ENCODE measurements around the gene OPCML.

OPCML gene

DNA sequence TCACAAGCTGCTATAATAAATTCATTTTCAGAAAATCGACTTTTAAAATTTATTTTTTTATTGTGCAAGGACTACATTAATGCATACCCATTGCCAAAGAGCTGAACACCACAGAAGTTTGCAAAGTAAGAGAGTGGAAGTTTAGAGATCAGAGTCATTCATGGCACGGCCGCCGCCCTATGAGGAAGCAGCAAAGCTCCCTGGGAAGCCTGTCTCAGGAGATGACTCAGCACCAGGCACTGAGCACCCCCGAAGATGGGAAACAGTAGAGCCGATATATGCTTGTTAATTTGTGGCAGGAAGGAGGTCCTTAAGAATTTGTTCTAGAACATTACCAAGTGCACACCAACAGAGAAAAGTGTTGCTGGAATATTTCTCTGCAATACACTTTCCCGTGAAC, 693.7 kb downstream of the OPCML start:
- in situ Hi-C loops (cut with MboI; ENCODE audit: low sequenced_read_pairs), result no loop called here

DNA sequence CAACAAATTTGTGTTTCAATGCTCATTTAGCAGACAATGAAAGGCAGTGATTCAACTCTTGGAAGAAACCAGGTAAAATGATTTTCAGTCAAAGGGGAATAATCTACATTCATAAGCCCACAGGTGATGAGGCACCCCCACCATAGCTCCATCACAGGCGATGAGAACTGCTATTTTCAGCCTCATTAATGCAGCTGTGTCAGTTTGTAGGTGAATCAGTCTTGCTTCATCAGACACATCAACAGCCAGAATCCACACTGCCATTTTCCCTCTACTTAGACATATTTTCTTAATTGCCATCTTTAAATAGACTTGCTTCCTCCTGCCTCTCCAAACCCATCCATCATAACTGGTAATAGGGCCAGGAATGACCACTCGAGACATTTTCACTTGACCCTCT, 701.0 kb downstream of the OPCML start:
- in situ Hi-C loops (cut with MboI; ENCODE audit: low sequenced_read_pairs), result no loop called here

DNA sequence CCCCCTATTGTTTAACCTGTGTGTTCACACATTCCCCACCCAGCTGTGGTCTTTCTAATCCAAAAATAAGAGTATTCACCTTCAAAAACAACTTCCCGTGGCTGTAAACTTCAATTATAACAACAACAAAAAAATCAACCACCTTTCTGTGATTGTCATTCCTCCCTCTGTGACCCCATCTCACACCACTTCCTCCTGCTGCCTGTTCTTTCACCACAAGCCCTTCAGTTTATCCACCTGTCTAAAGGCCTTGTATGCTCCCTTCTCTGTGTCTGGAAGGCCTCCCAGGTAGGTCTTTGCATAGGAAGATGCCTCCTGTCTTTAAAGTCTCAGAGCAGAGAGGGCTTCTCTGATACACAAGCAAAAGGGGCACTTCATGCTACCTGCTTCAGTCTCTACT, 707.7 kb downstream of the OPCML start:
- in situ Hi-C loops (cut with MboI; ENCODE audit: low sequenced_read_pairs), result no loop called here

DNA sequence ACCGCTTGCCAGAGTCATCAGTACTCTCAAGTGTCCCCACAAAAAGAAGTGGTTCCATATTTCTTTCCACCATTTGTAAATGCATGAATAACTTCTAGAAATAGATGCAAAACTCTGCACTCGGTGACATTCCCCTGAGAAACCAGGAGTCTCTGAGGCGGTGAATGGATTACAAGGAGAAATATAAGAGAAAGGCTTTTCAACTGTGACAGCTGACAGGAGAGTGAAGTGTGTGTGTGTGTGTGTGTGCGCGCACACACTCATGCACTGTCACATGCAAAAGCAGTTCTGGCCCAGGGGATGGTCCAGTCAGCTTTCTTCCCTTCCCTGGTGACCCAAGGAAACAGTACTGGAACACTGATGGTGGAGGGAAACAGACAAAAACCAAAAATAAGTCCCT, 710.0 kb downstream of the OPCML start:
- in situ Hi-C loops (cut with MboI; ENCODE audit: low sequenced_read_pairs), result no loop called here

DNA sequence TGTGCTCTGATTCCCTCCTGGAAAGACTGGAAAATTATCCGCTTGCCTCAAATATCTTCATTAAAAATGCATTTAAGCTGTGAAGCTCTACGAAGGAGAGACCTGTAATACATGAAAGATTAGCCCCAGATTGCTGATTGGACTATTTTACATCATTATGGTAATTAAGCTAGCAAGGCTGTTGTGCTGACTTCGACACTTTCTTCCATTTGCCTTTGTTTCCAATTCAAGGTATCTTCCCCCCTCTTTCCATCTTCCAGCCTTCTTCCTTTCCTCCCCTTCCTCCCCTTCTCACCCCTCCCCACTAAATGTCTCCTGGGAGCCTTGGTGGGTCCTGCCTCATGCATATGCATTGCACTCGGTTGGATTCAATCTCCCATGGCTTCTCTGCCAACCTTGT, 710.8 kb downstream of the OPCML start:
- in situ Hi-C loops (cut with MboI; ENCODE audit: low sequenced_read_pairs), result no loop called here

DNA sequence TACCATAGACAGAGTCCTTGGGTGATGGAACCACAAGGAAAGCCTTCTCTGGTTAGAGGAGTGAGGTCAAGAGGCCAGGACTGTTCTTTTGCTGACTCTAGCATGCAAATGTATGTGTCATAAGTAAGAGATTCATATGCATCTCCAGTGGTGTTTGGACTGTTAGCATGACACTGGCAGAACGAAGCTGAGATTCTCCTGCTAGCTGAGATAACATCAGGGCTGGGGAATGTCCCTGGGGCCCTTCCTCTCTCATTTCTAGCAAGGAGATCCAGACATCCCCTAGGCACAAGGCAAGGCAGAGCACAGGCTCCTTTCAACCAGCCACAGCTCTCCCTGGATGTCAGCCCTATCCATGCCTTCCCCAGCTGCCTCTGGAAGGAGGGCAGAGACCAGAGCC, 711.3 kb downstream of the OPCML start:
- in situ Hi-C loops (cut with MboI; ENCODE audit: low sequenced_read_pairs), result no loop called here

DNA sequence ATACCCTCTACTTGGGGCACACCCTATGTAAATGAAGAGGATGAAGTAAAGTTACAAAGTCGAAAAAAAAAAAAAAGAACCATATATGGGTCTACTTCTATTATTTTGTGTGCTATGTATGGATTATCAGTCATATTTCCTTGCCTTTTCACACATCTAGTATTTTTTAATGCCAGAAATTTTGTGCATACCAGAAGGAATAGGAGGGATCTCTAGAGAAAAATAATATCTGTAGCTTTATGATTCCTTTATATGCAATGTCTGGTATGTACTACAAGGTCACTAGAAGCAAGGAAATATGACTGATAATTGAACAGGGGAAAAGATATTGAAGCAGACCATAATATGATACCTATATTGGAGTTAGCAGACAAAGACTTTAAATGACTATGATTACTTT, 713.4 kb downstream of the OPCML start:
- in situ Hi-C loops (cut with MboI; ENCODE audit: low sequenced_read_pairs), result no loop called here

DNA sequence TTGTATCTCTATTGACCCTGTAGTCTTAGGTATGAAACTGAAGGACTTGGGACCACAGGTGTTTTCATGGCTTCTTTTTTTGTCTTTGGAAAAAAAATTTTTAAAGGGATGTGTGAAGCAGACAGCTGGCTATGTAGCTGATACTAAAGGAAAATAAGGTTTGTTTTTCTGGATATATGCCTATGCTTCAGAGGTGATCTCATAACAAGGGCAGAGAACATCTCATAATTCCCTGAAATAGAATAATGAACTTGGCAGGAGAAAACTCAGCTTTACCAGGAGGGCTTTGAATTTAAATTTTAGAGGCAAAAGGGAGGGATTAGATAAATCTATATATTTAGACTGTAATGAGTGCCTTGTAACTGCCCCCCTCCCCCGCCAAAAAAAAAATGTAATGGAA, 714.9 kb downstream of the OPCML start:
- in situ Hi-C loops (cut with MboI; ENCODE audit: low sequenced_read_pairs), result no loop called here

DNA sequence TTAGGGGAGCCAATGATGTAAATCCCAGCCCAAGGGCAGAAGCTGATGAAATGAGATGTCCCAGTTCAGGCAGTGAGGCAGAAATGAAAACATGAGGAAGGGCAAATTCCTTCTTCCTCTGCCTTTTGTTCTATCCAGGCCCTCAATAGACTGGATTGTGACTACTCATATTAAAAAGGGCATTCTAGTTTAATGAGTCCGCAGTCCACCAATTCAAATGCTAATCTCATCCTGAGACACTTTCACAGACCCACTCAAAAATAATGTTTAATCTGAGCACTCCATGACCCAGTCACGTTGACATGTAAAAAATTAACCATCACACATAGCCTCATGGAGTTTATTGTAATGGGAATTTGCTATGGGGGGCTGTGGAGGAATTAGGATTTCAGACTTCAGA, 717.9 kb downstream of the OPCML start:
- in situ Hi-C loops (cut with MboI; ENCODE audit: low sequenced_read_pairs), result no loop called here

DNA sequence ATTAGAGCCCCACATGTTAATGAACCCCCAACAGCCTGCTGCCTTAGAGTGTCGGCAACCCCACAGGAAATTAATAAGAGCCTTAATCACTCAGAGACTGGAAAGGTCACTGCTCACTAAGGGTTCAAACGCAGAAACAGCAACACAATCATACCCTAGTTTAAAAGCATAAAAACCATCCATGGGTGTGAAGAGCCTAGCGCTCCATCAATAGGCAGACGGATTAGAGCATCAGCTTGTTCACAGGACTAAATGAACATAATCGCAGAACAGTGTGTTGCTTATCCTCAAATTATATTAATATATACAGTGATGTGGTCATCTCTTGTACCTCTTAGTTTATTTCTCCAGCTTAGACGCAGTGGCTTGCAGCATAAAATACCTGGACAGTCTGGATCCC, 720.7 kb downstream of the OPCML start:
- in situ Hi-C loops (cut with MboI; ENCODE audit: low sequenced_read_pairs), result no loop called here

DNA sequence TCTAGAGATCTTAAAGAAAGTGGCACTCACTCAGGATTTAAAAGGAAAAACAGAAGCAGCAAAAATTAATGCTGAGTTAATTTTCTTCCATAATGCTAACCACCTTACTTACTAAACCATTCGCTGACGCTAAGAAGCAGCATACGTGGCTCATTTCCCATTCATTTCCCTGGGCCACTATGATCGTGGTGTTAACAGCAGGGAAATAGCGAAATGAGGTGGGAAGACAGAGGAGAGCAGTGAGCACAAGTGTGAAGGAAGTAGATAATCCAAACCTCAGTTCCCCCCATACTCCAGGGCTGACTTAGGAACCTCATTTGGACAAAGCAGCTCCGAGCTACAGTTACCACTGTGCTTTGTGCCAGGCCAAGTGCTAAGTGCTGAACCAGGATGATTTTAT, 723.2 kb downstream of the OPCML start:
- in situ Hi-C loops (cut with MboI; ENCODE audit: low sequenced_read_pairs), result no loop called here

DNA sequence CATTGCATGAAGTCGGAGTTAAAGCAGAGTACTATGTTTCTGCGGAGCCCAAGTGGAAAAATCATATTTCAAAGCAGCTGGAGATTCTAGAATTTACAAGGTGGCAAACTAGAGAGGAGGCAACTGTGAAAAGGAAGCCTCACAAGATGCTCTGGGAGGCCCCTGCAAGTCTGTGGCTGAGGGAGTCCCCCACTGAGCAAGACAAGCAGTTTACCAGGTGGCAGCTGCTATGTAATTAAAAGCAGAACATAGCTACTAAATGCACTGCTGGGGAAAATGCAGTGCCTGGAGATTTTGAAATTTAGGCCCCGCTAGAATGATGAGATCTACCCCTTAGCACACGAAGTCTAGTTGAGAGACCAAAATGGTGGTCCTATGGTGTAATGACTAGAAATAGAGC, 728.0 kb downstream of the OPCML start:
- in situ Hi-C loops (cut with MboI; ENCODE audit: low sequenced_read_pairs), result no loop called here

DNA sequence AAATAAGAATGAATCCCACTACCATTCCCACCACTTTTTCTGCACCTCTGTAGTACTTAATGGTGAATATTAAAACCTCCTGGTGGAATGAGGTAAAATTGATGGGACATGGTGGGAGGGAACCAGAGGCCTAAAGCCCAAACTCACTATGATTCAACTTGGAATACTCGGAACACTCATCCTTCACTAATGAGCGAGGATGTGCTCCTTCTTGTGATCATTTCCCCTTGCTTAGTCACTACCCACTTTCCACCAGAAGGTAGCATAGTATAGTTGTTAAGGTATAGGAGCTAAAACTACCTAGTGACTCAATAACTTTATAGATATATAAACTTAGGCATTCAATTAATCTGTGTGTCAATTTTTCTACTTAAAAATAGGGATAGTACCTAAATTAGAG, 728.9 kb downstream of the OPCML start:
- in situ Hi-C loops (cut with MboI; ENCODE audit: low sequenced_read_pairs), result no loop called here

DNA sequence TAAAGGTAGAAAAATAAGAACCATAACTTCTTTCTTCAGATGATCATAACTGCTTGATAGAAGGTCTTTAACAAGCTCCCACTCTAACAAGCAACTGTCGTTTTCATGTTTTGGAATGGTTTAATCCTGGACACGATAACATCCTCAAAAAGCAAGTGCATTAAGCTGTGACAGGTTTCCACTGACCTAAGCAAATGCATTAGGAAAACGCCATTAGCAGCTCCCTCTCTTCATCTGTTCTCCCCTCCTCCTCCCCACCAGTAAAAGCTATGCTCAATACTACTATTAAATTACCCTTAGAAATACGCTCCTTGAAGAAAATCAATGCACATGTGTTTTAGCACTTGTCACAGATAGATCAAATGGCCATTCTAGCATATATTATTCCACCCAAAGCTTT, 729.4 kb downstream of the OPCML start:
- in situ Hi-C loops (cut with MboI; ENCODE audit: low sequenced_read_pairs), result no loop called here

DNA sequence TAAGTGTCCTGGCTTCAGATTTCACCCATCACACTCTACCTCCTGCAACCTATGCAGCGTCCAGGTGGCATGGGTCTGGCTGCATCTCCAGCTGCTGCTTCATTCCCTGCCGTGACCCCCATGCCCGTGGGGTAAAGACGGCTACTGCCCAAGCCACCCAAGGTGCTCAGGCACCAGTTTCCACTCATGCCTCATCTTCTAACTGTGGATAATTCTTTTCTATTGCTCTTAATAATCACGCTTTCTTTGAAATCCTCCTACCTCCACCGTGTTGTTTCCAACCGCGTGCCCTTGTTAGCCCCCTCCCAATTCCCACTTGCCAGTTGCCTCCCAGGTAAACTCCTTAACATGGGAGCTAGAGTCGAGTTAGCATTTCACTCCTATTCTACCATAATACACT, 738.5 kb downstream of the OPCML start:
- in situ Hi-C loops (cut with MboI; ENCODE audit: low sequenced_read_pairs), result no loop called here

DNA sequence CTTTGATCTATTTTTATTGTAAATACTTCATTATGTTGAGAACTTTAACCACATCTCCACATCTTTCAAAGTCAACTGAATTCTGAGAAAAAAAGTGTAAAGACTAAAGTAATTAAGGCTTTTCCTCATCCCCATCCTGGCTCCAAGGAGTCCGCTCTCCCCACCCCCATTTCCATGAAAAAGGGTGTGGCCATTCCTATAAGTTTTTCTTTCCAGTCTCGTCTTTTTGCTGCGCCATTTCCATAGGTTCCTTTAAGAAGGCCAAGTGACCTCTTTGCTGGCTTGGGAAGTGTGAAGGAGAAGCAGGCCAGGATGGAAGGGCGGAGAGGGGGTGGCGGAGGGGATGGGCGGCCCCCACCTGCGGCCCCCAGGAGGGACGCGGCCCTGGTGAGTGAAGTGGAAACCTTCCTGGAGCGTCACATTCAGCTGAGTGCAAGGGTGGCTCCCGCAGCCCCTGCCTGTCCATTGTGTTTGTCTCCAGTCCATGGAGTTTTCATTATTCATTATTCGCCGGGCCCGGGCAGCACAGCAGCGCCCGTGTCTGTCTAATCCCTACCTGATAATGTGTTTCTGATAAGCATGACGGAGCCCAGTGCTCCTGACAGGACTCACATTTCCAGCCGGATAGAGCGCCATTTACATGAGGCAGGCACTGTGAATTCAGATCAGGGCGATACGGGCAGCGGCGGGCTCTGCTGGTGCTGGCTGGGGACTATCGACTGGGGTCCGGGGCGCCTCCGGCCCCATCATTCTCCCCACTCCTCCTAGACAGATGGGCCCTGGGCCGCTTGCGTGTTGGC, 739.8 kb downstream of the OPCML start:
- in situ Hi-C loops (cut with MboI; ENCODE audit: low sequenced_read_pairs), result no loop called here

DNA sequence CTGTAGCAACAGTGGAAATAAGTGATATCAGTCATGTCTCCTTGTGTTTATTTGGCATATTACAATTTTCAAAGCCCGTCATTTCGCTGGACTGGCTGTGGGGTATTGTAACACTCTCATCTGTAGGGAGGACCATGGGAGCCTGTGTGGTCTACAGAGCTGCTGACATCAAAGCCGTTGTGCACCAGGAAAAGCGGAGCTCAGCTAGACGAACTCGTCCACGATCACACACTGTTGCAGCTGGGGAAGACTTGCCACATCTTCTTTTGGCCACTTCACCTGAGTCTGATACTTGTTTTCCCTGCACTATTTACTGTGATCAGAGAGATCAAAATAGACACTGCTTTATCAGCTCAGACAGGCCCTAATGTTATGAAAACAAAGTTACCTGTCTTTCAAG, 741.3 kb downstream of the OPCML start:
- in situ Hi-C loops (cut with MboI; ENCODE audit: low sequenced_read_pairs), result no loop called here

DNA sequence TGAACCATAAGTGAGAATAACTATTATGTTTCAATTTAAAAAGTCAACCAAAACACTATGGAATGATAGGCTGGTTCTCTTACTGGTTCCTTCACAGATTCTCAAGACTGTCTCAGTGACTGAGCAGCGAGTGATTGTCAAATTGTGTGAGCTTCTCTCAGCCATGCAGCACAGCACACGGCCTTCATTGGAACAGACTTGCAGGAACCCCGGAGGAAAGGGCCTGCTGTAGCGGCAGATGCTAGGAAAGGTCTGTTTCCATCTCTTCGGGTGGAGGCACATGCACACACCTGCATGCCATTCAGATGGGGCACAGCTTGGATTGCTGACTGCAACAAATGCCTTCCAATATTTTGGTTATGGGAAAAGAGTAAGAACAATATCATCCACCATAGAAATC, 741.8 kb downstream of the OPCML start:
- in situ Hi-C loops (cut with MboI; ENCODE audit: low sequenced_read_pairs), result no loop called here

DNA sequence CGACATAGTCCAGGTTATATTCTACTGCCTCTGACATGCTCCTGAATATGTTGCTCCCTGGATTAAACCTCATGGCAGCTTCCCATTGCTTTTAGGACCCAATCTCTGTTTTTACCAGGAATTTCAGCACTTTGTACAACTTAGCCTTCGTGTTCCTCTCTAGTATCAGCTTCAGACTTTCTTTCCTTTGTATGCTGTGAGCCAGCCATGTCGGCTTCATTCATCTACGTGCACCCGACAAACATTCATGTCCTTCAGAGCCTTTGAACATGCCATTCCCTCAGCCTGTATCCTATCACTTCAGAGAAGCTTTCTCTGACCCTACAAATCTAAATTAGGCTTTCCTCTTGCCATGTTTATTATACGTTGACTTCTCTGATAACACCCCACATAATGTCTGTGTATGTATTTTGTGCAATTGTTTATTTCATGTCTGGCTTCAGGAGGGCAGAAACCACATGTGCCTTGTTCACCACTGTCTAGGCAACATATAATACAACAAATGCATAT, 743.4 kb downstream of the OPCML start:
- in situ Hi-C loops (cut with MboI; ENCODE audit: low sequenced_read_pairs), result no loop called here

DNA sequence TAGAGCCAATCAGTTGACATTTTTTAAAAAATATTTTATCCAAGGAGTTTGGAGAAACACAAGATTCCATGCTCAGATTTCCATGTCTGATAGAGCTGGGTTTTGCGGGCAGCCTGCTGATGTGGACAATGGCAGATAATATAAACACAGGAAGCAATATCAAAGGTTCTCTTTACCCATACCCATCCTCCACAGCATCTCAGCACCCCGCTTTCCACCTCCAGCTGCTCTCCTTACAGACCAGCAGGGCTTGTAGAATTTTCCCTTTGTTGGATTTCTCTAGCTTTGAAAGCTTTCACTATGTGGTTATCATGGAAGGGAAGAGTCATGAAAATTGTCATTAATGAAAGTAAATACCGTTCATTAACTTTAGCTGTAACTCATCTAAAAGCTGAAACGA, 746.4 kb downstream of the OPCML start:
- in situ Hi-C loops (cut with MboI; ENCODE audit: low sequenced_read_pairs), result no loop called here

DNA sequence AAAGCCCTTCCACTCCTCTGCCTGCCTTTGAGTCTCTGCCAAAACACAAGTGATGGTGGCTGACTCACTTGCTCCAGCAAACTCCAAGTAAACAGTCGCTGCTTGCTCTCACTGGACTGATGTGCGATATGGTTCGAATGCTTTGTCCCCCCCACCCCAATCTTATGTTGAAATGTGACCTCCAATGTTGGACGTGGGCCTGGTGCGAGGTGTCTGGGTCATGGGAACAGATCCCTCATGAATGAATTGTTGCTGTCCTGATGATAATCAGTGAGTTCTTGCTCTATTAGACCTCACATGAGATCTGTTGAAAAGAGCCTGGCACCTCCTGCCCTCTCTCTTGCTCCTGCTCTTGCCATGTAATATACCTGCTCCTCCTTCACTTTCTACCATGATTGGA, 747.9 kb downstream of the OPCML start:
- in situ Hi-C loops (cut with MboI; ENCODE audit: low sequenced_read_pairs), result no loop called here

DNA sequence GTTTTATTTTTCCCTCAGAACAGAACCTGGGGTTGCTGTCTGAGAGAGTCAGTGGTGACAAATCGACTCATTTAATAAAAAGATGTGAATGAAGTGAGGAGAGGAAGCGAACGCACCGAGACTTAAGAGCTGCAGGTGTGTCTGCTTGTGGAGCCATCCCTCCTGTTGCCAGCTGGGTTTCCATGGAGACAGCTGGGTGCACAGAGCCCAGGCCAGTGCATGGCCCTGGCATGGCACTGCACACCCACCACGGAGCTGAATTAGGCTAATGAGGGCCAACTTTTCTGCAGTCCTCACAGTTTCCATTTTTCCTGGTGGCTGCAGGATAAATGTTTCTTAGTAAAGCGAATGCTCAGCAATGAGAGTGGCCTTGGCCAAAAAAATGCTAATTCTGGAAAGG, 750.2 kb downstream of the OPCML start:
- in situ Hi-C loops (cut with MboI; ENCODE audit: low sequenced_read_pairs), result no loop called here

DNA sequence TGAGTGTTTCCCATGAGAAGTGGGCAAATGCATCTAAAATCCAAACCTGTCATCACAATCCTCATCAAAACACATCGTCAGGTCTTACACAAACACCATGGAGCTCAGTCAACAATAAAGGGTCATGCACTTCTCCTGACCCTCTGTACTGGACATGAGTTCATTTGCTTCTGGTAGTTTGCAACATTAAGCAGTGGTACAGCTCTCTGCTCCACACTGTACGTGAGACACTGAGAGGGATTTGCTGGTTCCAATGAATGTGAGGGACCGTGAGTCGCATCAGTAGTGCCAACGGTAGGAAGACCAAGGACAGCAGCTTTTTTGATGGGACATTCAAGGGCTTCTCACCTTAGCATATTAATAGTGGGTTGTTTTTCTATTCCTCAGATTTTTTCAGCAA, 752.3 kb downstream of the OPCML start:
- in situ Hi-C loops (cut with MboI; ENCODE audit: low sequenced_read_pairs), result no loop called here
